ENCODE results near the gene PLCXD3.

DNA sequence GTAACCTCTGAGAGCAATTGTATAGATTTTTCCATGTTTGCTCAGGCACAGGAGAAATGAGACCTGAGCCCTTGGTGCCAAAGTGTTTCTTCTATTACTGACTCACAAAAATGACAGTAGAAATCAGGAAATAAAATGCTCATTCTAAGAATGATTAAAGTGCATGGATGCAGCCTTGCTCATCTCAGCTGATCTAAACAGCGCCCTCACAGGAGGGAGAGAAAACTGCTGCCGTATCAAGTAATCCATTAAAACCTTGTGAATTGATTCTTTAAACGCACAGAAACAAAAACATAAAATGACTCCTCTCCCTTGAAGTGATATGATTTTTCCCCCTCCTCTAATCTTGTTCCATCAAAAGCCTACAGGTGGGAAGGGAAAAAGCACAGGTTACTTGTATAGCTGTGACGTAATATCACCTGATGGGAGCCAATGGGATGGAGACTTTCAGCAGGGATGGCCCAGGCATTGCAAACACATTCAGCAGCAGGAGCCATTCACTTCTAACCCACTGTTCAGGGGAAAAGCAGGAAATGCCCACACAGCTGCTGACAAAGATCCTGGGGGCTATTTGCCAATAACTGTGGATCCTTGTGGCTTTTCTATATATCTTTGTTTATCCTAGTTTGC, 76.7 kb downstream of the PLCXD3 start:
- no peak for TF ChIP-seq EZH2 (IDR thresholded peaks at IDR 0.05; ENCODE audit: insufficient read depth, poor library complexity, severe bottlenecking)
- TF ChIP-seq EZH2phosphoT487 (IDR thresholded peaks at IDR 0.05; ENCODE audit: insufficient read depth, low read depth) = no peak

All from GM23248 (cell line).